ENCODE data around the gene HDAC9.

The HDAC9 gene

GRCh38 chr7:18626086-18626485, 130.5 kb downstream of the HDAC9 start:
- Mint-ChIP-seq H3K4me1 (no peaks in the 10 kb centered on the region), H3K36me3 (no peaks in the 10 kb centered on the region), H3K27ac (no peak overlapping the region), H3K9me3 (no peaks in the 10 kb centered on the region), H3K27me3 (no peaks in the 10 kb centered on the region), H3K4me3 (no peak overlapping the region)

- no peaks in the 10 kb centered on the region for H3K9me3 Mint-ChIP-seq
- no peak overlapping the region for H3K27ac Mint-ChIP-seq
- H3K4me1 Mint-ChIP-seq = no peaks in the 10 kb centered on the region
- no peak overlapping the region for H3K4me3 Mint-ChIP-seq
- H3K36me3 Mint-ChIP-seq = no peaks in the 10 kb centered on the region
- no peaks in the 10 kb centered on the region for H3K27me3 Mint-ChIP-seq
Measured at GRCh38 chr7:18626717-18627116, 131.2 kb downstream of the HDAC9 start.

GRCh38 chr7:18637516-18637915, 142.0 kb downstream of the HDAC9 start:
- no peak overlapping the region for H3K27ac Mint-ChIP-seq
- no peaks in the 10 kb centered on the region for H3K27me3 Mint-ChIP-seq
- no peaks in the 10 kb centered on the region for H3K9me3 Mint-ChIP-seq
- H3K4me3 Mint-ChIP-seq = no peak overlapping the region
- no peaks in the 10 kb centered on the region for H3K4me1 Mint-ChIP-seq
- no peaks in the 10 kb centered on the region for H3K36me3 Mint-ChIP-seq

GRCh38 chr7:18638594-18639452, 143.3 kb downstream of the HDAC9 start:
- Mint-ChIP-seq H3K9me3 (no peaks in the 10 kb centered on the region), H3K27me3 (no peaks in the 10 kb centered on the region), H3K4me3 (no peak overlapping the region), H3K4me1 (no peaks in the 10 kb centered on the region), H3K36me3 (no peaks in the 10 kb centered on the region), H3K27ac (no peak overlapping the region)

GRCh38 chr7:18639711-18640110, 144.2 kb downstream of the HDAC9 start:
- Mint-ChIP-seq H3K4me1 (no peaks in the 10 kb centered on the region), H3K36me3 (no peaks in the 10 kb centered on the region), H3K9me3 (no peaks in the 10 kb centered on the region), H3K27me3 (no peaks in the 10 kb centered on the region), H3K4me3 (no peak overlapping the region), H3K27ac (no peak overlapping the region)

- H3K27ac Mint-ChIP-seq = no peak overlapping the region
- H3K4me1 Mint-ChIP-seq = no peaks in the 10 kb centered on the region
Measured at GRCh38 chr7:18644981-18645380, 149.4 kb downstream of the HDAC9 start.

GRCh38 chr7:18647582-18647981, 152.0 kb downstream of the HDAC9 start:
- Mint-ChIP-seq H3K27me3 (no peaks in the 10 kb centered on the region), H3K36me3 (no peaks in the 10 kb centered on the region), H3K27ac (no peak overlapping the region)

More at GRCh38 chr7:18644981-18645380, 149.4 kb downstream of the HDAC9 start:
- no peaks in the 10 kb centered on the region for H3K36me3 Mint-ChIP-seq
- H3K27me3 Mint-ChIP-seq = no peaks in the 10 kb centered on the region
- no peak overlapping the region for H3K4me3 Mint-ChIP-seq
- no peaks in the 10 kb centered on the region for H3K9me3 Mint-ChIP-seq

GRCh38 chr7:18648849-18649758, 153.6 kb downstream of the HDAC9 start:
- H3K9me3 Mint-ChIP-seq = no peaks in the 10 kb centered on the region
- H3K4me1 Mint-ChIP-seq = no peaks in the 10 kb centered on the region
- no peaks in the 10 kb centered on the region for H3K27me3 Mint-ChIP-seq
- no peak overlapping the region for H3K27ac Mint-ChIP-seq
- H3K36me3 Mint-ChIP-seq = no peaks in the 10 kb centered on the region
- no peak overlapping the region for H3K4me3 Mint-ChIP-seq

More at GRCh38 chr7:18647582-18647981, 152.0 kb downstream of the HDAC9 start:
- Mint-ChIP-seq H3K9me3 (no peaks in the 10 kb centered on the region), H3K4me1 (no peaks in the 10 kb centered on the region), H3K4me3 (no peak overlapping the region)

GRCh38 chr7:18653381-18654155, 158.0 kb downstream of the HDAC9 start:
- no peak overlapping the region for H3K27ac Mint-ChIP-seq
- H3K4me1 Mint-ChIP-seq = no peaks in the 10 kb centered on the region
- H3K27me3 Mint-ChIP-seq = no peaks in the 10 kb centered on the region
- H3K36me3 Mint-ChIP-seq = no peaks in the 10 kb centered on the region
- no peaks in the 10 kb centered on the region for H3K9me3 Mint-ChIP-seq
- H3K4me3 Mint-ChIP-seq = no peak overlapping the region

- Mint-ChIP-seq H3K4me1 (no peaks in the 10 kb centered on the region), H3K36me3 (no peaks in the 10 kb centered on the region), H3K9me3 (no peaks in the 10 kb centered on the region), H3K27me3 (no peaks in the 10 kb centered on the region), H3K27ac (no peak overlapping the region), H3K4me3 (no peak overlapping the region)
Measured at GRCh38 chr7:18654709-18655108, 159.2 kb downstream of the HDAC9 start.

- Mint-ChIP-seq H3K4me1 (no peaks in the 10 kb centered on the region), H3K4me3 (no peak overlapping the region), H3K27ac (no peak overlapping the region), H3K27me3 (no peaks in the 10 kb centered on the region), H3K9me3 (no peaks in the 10 kb centered on the region), H3K36me3 (no peaks in the 10 kb centered on the region)
Measured at GRCh38 chr7:18655506-18655905, 160.0 kb downstream of the HDAC9 start.

- H3K27ac Mint-ChIP-seq = no peak overlapping the region
- H3K36me3 Mint-ChIP-seq = no peaks in the 10 kb centered on the region
- no peaks in the 10 kb centered on the region for H3K4me1 Mint-ChIP-seq
- H3K9me3 Mint-ChIP-seq = no peaks in the 10 kb centered on the region
- H3K27me3 Mint-ChIP-seq = no peaks in the 10 kb centered on the region
- no peak overlapping the region for H3K4me3 Mint-ChIP-seq
Measured at GRCh38 chr7:18655912-18656311, 160.4 kb downstream of the HDAC9 start.

GRCh38 chr7:18656362-18656761, 160.8 kb downstream of the HDAC9 start:
- Mint-ChIP-seq H3K27ac (no peak overlapping the region), H3K36me3 (no peaks in the 10 kb centered on the region), H3K4me3 (no peak overlapping the region), H3K27me3 (no peaks in the 10 kb centered on the region), H3K9me3 (no peaks in the 10 kb centered on the region), H3K4me1 (no peaks in the 10 kb centered on the region)

GRCh38 chr7:18659746-18660145, 164.2 kb downstream of the HDAC9 start:
- no peak overlapping the region for H3K4me3 Mint-ChIP-seq
- no peak overlapping the region for H3K27ac Mint-ChIP-seq
- no peaks in the 10 kb centered on the region for H3K27me3 Mint-ChIP-seq
- H3K36me3 Mint-ChIP-seq = no peaks in the 10 kb centered on the region
- no peaks in the 10 kb centered on the region for H3K9me3 Mint-ChIP-seq
- H3K4me1 Mint-ChIP-seq = no peaks in the 10 kb centered on the region

- H3K27ac Mint-ChIP-seq = no peak overlapping the region
- H3K9me3 Mint-ChIP-seq = no peaks in the 10 kb centered on the region
- H3K4me3 Mint-ChIP-seq = no peak overlapping the region
- no peaks in the 10 kb centered on the region for H3K4me1 Mint-ChIP-seq
- no peaks in the 10 kb centered on the region for H3K27me3 Mint-ChIP-seq
- H3K36me3 Mint-ChIP-seq = no peaks in the 10 kb centered on the region
Measured at GRCh38 chr7:18663321-18663720, 167.8 kb downstream of the HDAC9 start.
